AG04450 (cell line): ENCODE results near the gene LIMD2. TPM values are rescaled to one million over a fixed set of nuclear protein-coding genes. Genes with fewer than 3 reads are reported as not detected.

Source experiments
- CTCF ChIA-PET: fragments of 300-600, 350-600 bp; formaldehyde crosslinking; extraction: SDS; loops from one replicate; lab custom pipeline; 2022; ENCODE audit warnings: antibody characterized with exemption, inconsistent platforms; lab: Charles Lee
- POLR2A ChIA-PET: fragments of 350-600 bp; formaldehyde crosslinking; extraction: SDS; loops from one replicate; lab custom pipeline; 2021; ENCODE audit warnings: antibody characterized with exemption, inconsistent platforms; lab: Yijun Ruan, JAX
- DNase-seq: peaks from one replicate; pipeline ENCODE4 v3.0.0-alpha.2; 2011; ENCODE audit warnings: low read depth, low spot score
- H3K27ac ChIP-seq: one replicate; pipeline ENCODE4 v1.5.1; 2012; ENCODE audit warnings: low read depth, low read length, control low read depth
- H3K27me3 ChIP-seq: one replicate; pipeline ENCODE4 v1.6.0; 2012; ENCODE audit warnings: low read length; ENCODE audit not compliant: control insufficient read depth, insufficient read depth
- H3K4me3 ChIP-seq: 2 replicates; pipeline ENCODE4 v1.5.1; 2011; ENCODE audit warnings: mild to moderate bottlenecking, low read depth, low read length, control low read depth
- H3K9me3 ChIP-seq: 2 replicates; pipeline ENCODE4 v1.5.1; 2012; ENCODE audit warnings: low read length; ENCODE audit not compliant: control insufficient read depth, insufficient read depth
- polyA plus RNA-seq: library from polyadenylated mRNA; depleted of rRNA; stranded (reverse); fragments of >200 nt; gene quantifications from 2 replicates; pipeline ENCODE4 v1.2.3, GENCODE V29; 2011
- TF ChIP-seq, protein P1 (sequence below): IDR thresholded peaks from 2 replicates; pipeline ENCODE4 v1.5.1; 2011; ENCODE audit warnings: low read depth, low read length, control low read depth, inconsistent platforms

LIMD2 gene
- polyA plus RNA-seq, 1 experiment, result 13.4 TPM

DNA sequence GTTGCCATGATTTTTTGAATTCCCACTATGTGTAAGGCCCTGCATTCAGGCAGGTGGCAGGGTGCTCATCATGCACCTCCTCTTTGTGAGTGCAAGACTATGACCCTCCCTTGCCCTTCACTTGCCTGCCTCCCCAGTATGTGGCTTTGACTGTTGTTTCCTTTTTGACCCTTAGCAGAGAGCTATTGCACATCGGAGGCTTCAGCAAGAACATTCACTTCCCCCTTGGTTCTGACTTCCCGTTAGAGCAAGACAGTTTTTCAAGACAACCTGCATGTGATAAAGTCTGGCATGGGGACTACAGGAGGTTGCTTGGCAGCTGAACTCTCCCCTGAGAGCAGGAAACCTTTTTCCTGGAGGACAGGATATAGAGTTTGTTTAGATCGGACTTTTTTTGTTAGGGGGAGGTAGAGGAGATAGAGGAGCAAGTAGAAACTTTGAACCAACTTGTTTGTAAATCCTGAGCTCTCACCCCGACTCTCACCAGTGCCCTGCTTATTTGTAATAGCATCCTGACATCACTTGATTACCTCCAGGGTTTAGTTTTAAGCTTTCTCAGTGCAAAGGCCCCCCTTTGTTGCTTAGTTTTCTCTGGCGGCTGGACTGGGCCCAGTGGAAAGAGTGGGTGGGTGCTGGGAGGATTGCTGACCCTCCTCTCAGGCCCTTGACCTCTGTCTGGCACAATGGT, 34.3 kb downstream of the LIMD2 start:
- ChIA-PET CTCF (interaction anchor here (1.2 kb wide), 1 partner anchor 54 kb away, joined by 5 read pairs; no protein-coding TSS in a partner anchor), POLR2A (no interaction called here)
- no peak overlapping the region for H3K4me3 ChIP-seq
- no peaks in the 10 kb centered on the region for H3K27me3 ChIP-seq
- TF ChIP-seq, protein P1, sequence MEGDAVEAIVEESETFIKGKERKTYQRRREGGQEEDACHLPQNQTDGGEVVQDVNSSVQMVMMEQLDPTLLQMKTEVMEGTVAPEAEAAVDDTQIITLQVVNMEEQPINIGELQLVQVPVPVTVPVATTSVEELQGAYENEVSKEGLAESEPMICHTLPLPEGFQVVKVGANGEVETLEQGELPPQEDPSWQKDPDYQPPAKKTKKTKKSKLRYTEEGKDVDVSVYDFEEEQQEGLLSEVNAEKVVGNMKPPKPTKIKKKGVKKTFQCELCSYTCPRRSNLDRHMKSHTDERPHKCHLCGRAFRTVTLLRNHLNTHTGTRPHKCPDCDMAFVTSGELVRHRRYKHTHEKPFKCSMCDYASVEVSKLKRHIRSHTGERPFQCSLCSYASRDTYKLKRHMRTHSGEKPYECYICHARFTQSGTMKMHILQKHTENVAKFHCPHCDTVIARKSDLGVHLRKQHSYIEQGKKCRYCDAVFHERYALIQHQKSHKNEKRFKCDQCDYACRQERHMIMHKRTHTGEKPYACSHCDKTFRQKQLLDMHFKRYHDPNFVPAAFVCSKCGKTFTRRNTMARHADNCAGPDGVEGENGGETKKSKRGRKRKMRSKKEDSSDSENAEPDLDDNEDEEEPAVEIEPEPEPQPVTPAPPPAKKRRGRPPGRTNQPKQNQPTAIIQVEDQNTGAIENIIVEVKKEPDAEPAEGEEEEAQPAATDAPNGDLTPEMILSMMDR, result no peak
- H3K9me3 ChIP-seq, result no peaks in the 10 kb centered on the region
- no peak for DNase-seq
- no peak overlapping the region for H3K27ac ChIP-seq

DNA sequence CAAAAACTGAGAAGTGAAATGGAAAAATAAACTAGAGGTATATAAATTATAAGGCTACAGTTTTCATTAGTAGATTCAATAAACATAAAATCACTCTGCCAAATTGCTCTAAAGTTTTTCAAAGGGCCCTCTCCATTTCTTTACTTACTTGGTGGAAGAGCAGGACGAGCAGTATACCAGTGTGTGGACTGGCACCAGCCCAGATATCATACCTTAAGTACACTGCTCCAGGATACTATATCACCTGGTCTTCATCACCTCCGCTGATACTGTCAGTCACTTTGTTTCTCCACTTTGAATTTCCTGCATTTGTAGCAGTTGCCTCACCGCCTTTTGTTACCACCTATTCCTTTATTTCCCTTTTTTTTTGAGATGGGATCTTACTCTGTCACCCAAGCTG, 40.1 kb downstream of the LIMD2 start:
- H3K4me3 ChIP-seq, result no peak overlapping the region
- CTCF ChIA-PET, result no interaction called here
- TF ChIP-seq, protein P1, result no peak
- no peaks in the 10 kb centered on the region for H3K27me3 ChIP-seq
- POLR2A ChIA-PET, result interaction anchor here (0.7 to 1.1 kb wide), 2 partner anchors 24 to 38 kb away, joined by 3 to 5 read pairs; no protein-coding TSS in a partner anchor
- DNase-seq, result no peak
- no peaks in the 10 kb centered on the region for H3K9me3 ChIP-seq
- no peak overlapping the region for H3K27ac ChIP-seq

DNA sequence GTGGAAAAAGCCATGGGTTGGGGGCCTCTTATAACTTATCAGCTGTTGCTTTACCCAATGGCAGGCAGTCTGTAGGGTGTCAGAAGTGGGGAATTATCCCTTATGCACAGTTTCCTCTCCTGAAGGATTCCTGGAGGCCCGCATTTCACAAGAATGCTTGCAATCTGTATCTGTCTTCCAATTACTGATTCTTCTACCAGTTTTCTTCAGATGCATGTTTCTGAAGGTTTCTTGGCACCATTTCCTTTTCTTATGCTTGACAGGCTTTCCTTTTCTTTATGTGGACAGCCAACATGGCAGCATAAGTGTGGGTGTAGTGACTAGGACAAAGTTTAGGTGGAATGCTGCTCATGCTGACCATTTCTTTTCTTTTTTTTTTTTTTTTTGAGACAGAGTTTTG, 41.6 kb downstream of the LIMD2 start:
- no peaks in the 10 kb centered on the region for H3K27me3 ChIP-seq
- ChIA-PET POLR2A (no interaction called here), CTCF (interaction anchor here (0.7 to 1.3 kb wide), 2 partner anchors 47 to 57 kb away, joined by 4 to 7 read pairs; no protein-coding TSS in a partner anchor)
- no peaks in the 10 kb centered on the region for H3K9me3 ChIP-seq
- TF ChIP-seq, protein P1, result no peak
- no peak overlapping the region for H3K27ac ChIP-seq
- DNase-seq, result no peak
- H3K4me3 ChIP-seq, result no peak overlapping the region

DNA sequence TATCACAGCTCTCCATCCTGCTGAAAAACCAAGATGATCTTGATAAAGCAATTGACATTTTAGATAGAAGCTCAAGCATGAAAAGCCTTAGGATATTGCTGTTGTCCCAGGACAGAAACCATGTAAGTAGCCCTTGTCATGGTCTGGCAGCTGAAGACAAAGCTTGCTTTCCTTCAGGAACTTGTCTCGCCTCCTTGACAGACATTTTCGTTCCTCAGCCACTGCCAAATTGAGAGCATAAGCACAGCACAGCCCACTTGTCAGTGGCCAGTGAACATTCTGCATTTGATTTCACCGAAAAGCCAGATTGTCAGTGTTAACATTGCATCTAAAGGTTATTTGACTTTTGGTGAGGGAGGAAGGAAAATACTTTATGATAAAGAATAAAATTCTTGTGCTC, 42.1 kb downstream of the LIMD2 start:
- POLR2A ChIA-PET, result no interaction called here
- no peak for DNase-seq
- CTCF ChIA-PET, result interaction anchor here (1.3 kb wide), 1 partner anchor 46 kb away, joined by 4 read pairs; no protein-coding TSS in a partner anchor
- TF ChIP-seq, protein P1, result no peak
- Histone ChIP-seq H3K4me3 (no peak overlapping the region), H3K27me3 (no peaks in the 10 kb centered on the region), H3K9me3 (no peaks in the 10 kb centered on the region), H3K27ac (no peak overlapping the region)

DNA sequence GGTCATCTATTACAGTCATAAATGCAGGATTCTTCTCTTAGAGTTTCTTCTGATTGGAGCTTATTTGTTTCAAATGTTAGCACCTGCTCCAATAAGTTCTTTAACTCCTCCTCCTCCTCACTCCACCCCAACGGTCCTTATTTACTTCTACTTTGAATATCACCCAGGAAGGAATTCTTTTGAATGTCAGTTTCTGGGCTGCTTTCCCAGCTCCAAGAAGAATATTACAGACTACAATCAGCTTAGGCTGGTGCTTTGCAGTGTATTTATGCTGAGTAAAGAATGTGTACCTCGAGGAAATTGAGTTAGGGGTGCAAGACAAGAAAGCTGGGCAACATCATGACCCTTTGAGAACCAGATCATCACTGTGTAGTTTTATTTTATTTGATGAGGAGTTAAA, 46.9 kb downstream of the LIMD2 start:
- no peak overlapping the region for H3K4me3 ChIP-seq
- no peaks in the 10 kb centered on the region for H3K9me3 ChIP-seq
- no peak for DNase-seq
- ChIA-PET POLR2A (no interaction called here), CTCF (interaction anchor here (2.5 kb wide), 1 partner anchor 41 kb away, joined by 9 read pairs; no protein-coding TSS in a partner anchor)
- no peaks in the 10 kb centered on the region for H3K27me3 ChIP-seq
- TF ChIP-seq, protein P1, result no peak
- no peak overlapping the region for H3K27ac ChIP-seq
